H4 (cell line): ENCODE data around the gene EGFLAM. TPM values are rescaled to one million over a fixed set of nuclear protein-coding genes. Genes with fewer than 3 reads are reported as not detected.
A peak's percentile ranks its signal among the peaks of the same experiment; 100 is the strongest.

Experiments
- DNase-seq: peaks from one replicate; pipeline ENCODE4 v3.0.0-alpha.2; 2015; ENCODE audit warnings: low spot score
- total RNA-seq: library from RNA; depleted of rRNA; stranded (reverse); fragments of >200 nt; shearing (Covaris generic); gene quantifications from 2 replicates; pipeline ENCODE4 v1.2.3, GENCODE V29; 2014

EGFLAM gene
- total RNA-seq, 1 experiment from 2014 or later: 1.1 TPM

GRCh38 chr5:38447786-38448185 lies 189.4 kb downstream of the EGFLAM start:
- DNase-seq: no peak

- no peak for DNase-seq
Measured at GRCh38 chr5:38448568-38449350, 190.4 kb downstream of the EGFLAM start.

DNA sequence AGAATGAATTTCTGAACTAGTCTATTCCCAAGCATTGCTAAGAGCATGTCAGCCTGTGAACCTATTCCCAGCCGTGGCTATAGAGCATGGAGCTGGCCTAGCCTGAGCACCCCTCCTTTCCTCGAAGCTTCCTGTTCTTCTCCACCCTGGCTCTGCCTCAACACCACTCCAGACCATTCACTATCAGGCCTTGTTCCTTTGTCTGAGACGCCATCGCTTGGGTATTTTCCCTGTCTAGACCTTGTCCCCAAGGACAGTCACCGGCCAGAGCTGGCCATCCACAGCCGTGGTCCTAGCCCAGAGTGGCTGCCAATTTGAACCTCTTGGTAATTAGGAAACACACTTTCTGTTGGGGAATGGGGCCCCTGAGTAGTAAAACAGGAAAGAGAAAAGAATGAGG lies 192.3 kb downstream of the EGFLAM start:
- DNase-seq: no peak

- DNase-seq: no peak
Measured at GRCh38 chr5:38451074-38451725, 192.8 kb downstream of the EGFLAM start.

- no peak for DNase-seq
Measured at GRCh38 chr5:38452201-38452600, 193.8 kb downstream of the EGFLAM start.

GRCh38 chr5:38453506-38453905 lies 195.1 kb downstream of the EGFLAM start:
- no peak for DNase-seq

DNA sequence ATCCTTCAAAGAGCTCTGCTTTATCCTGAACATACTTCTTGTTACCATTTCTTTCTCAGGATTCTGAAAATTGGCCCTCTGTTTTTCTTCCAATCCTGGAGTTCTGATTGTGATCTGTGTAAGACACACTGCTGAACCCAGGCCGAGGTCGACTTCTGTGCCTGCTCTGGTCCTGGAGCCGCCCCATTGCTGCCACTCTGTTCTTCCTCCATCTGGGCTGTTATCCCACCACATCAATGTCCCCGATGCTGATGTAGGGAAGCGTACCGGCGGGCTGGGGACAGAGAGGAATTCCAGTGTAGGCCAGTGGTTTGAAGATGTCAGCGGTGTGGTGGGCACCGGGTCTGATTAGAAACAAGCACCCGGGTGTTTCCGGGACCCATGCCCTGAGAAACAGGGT lies 195.6 kb downstream of the EGFLAM start:
- DNase-seq: no peak

DNA sequence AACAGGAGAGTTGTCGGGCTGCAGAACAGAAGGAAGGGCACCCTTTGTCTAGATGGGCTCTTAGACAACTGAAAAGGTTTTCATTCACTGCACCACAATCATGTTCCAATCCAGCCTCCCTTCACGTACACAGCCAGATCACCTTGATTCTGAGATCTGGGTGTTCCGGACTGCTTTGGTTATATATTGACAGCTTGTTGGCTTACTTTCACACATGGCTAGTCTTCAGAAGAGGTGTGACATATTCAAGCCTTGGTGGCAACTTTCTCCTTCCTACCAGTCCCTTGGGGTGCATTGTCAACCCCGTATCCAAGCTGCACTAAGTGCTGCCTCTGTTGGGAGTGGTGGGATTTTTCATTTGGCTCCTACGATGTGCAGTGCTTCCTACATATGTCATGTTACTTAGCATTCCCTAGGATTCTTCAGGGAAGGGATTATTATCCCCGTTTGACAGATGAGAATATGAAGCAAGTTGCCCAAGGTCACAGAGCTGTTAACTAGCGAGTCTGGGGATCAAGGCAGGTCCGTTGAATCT lies 197.5 kb downstream of the EGFLAM start:
- no peak for DNase-seq

DNA sequence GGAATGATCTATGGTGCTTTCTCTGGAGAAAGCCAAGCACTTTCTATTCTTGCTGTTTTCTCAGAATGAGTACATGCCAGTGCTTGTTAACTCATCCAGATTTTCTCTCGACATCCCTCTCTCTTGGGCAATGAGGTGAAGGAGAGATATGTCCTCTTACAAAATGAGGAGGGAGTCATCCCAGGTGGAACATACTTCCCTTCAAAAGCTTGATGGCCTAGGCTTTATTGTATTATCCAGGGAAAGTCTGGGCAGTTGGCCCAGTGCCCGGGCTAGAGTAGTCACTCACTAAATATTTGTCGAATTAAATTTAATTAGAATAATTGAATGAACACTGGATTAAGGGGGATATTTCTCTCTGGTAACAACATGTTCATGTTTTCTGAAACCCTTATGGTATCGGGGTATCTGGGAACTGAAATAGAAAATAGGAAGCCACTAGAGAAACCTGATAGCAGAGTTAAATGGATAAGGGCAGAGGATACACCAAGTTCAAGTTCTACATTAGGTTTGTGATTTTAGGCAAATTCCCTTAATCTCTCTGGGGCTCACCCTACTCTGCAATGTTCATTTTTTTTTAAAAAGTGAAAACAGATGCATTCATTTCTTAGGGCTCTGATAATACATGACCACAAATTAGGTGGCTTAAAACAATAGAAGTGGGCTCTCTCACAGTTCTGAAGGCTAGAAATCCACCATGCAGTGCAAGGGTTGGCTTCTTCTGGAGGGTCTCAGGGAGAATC lies 198.5 kb downstream of the EGFLAM start:
- no peak for DNase-seq

- no peak for DNase-seq
Measured at GRCh38 chr5:38458174-38458573, 199.8 kb downstream of the EGFLAM start.

DNA sequence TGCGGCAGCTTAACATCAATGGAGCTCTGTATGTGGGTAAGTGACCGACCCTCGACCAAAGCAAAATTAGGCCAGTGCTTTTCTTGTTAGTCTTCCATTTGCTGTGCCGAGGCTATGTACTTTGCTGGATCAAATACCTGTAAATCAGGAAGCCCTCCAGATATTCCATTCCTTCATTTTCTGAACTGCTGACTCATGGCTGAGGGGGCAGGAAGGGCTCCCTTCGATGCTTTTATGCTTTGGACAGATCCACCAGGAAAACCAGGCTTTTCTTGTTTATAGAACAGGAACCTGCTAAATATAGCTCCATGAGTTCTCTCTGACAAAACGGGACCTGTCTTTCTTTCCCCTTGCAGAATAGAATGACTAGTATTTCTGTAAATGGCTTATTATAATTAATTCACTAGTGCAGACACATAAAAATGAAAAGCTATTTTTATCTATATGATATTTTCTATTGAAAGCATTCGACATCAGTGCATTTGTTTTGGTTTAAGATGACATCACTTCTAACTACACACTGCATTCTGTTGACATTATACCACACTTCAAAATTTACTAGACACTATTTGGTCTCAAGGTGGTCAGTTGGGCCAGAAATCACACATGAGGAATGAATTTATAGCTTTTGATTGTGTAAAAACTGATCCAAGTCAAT lies 204.7 kb downstream of the EGFLAM start:
- DNase-seq: peak; percentile 58

GRCh38 chr5:38463634-38464521 lies 205.5 kb downstream of the EGFLAM start:
- DNase-seq: peak; percentile 67

- peak; percentile 46 for DNase-seq
Measured at GRCh38 chr5:38465061-38465460, 206.7 kb downstream of the EGFLAM start.

DNA sequence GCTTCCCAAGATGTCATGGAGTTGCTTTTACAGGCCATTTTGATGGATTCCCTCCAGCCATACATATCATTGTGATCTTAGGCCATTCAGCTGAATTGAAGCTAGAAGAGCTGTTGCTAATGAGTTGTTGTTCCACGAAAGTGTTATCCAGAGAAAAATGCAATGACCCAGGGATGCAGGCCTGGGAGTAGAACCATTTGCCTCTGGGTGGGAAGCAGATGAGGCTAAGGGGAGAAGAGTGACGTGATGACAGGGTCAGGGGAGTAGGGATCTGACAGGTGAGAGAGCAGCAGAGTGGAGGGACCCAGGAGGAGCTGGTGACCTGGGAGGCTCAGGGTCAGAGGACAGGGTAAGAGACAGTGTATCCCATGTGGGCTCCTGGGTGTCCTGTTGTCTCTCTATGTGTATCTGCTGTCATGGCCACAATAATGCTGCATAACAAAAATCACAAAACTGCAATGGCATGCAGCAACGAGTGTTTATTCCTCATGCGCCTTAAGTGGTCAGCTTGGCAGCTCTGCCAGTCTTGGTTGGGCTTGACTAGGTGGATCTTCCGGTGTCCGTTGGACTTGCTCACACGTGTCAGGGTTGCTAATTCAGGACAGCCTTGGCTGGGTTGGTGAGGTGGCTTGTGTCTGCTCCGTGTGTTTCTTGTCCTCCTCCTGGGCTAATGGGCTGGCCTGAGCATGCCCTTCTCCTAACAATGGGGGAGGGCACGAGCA lies 207.5 kb downstream of the EGFLAM start:
- DNase-seq: peak; percentile 3

DNA sequence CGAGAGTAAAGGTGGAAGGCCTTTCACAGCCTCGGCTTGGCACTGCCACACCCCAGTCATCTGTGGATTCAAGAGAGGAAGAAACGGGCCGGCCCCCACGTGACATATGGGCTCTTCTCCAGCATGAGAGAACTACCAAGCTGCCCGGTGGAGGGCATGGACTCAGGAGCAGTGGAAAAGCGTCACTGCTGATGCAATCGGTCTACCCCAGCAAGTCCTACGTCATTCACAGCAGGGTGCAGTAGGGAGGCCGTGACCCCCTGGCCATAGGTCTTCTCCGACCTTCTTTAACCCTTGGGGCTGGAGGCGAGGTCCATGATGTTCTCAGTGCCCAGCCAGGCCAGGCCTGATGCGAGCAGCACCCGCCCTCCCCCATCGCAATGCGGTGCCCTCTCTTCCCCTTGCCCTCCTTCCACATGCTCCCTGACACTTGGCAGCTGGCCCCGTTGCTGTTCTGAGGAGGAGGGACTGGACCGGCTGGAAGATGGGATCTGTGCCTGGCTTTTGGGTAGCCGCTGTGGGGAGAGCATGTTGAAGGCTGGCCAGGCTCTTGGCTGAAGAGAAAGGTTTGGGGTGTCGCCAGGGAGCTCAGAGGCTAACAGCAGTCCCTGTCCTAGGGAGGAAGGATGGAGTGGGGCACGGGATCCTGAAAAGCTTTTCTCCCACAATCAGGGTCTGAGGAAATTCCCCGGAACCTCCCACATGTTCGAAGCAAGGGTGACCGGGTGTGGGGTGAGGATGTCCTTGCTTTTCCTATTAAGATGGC lies 208.2 kb downstream of the EGFLAM start:
- no peak for DNase-seq

GRCh38 chr5:38467353-38468040 lies 209.1 kb downstream of the EGFLAM start:
- no peak for DNase-seq

GRCh38 chr5:38468202-38468673 lies 209.9 kb downstream of the EGFLAM start:
- peak; percentile 86 for DNase-seq

DNA sequence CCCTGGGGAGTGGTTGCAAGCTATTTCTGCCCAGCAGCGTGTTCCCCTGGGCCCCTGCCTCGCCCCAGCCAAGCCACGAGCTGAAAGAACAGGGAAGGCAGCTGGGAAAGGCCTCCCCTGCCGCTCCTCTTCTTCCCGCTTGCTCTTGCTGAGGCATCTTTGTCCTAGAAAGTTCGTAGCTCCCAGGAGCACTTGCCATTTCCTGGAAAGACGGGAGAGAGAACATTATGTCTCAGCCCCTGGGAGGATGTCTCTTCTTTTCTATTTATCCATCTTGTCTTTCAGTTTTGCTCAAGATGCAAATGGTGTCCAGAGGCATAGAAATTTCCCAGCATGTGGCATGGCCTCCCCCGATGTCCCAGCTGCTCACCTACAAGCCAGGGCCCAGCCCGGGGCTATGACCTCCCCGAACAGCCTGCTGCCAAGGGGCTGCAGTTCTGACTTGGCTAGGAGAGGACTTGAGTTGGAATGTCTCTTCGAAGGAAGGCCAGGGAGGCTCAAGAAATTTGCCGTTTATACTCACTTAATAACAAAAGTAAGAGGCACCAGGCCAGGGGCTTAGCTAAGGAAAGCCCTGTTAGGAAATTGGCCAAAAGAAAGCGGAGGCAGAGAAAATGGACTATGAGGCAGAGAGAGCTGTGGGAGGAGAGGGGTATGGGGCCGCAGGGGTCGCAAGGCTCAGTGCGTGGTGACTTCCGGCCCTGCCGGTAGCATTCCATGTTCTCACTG lies 210.8 kb downstream of the EGFLAM start:
- peak; percentile 1 for DNase-seq
